ENCODE data around the gene PSKH1.

DNA sequence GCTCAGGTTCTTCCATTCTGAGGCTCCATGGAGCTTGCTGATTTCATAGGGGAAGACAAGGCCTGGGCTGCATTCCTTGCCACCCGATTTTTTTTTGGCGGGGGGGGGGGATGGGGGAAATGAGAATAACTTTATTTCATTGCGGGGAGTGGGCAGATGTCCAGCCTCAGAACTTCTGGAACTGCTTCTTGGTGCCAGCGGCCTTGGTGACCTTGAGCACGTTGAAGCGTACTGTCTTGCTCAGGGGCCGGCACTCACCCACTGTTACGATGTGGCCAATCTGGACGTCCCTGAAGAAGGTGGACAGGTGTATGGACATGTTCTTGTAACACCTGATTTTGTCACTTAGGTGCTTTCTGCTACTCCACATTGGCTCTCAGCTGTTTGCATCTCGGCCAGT lies 37.3 kb upstream of the PSKH1 start:
- no peak for TF ChIP-seq POLR2A (IDR thresholded peaks at IDR 0.05)
- TF ChIP-seq, protein P1, sequence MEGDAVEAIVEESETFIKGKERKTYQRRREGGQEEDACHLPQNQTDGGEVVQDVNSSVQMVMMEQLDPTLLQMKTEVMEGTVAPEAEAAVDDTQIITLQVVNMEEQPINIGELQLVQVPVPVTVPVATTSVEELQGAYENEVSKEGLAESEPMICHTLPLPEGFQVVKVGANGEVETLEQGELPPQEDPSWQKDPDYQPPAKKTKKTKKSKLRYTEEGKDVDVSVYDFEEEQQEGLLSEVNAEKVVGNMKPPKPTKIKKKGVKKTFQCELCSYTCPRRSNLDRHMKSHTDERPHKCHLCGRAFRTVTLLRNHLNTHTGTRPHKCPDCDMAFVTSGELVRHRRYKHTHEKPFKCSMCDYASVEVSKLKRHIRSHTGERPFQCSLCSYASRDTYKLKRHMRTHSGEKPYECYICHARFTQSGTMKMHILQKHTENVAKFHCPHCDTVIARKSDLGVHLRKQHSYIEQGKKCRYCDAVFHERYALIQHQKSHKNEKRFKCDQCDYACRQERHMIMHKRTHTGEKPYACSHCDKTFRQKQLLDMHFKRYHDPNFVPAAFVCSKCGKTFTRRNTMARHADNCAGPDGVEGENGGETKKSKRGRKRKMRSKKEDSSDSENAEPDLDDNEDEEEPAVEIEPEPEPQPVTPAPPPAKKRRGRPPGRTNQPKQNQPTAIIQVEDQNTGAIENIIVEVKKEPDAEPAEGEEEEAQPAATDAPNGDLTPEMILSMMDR (IDR thresholded peaks at IDR 0.05), result no peak
- TF ChIP-seq POLR2AphosphoS5 (IDR thresholded peaks at IDR 0.05), result no peak
- TF ChIP-seq EP300 (IDR thresholded peaks at IDR 0.05), result no peak

Measured in suprapubic skin (tissue), 4 donors.